GM23248 (cell line): Measurements from ENCODE around the gene EFCAB11.

ENCODE experiments used
- EZH2 ChIP-seq: fragments of 200-600 bp; sonication (generic); IDR thresholded peaks from 2 replicates; pipeline ENCODE4 v1.6.1; 2018; ENCODE audit warnings: antibody characterized with exemption, mild to moderate bottlenecking; ENCODE audit not compliant: insufficient read depth, poor library complexity, severe bottlenecking
- EZH2phosphoT487 ChIP-seq: fragments of 200-600 bp; sonication (generic); IDR thresholded peaks from 2 replicates; pipeline ENCODE4 v1.6.1; 2018; ENCODE audit warnings: antibody characterized with exemption, moderate library complexity, mild to moderate bottlenecking, low read depth; ENCODE audit not compliant: insufficient read depth

GRCh38 chr14:89849931-89850330 lies 104.6 kb downstream of the EFCAB11 start:
- TF ChIP-seq EZH2 (no peak), EZH2phosphoT487 (no peak)
